ENCODE data around the gene B3GAT1. TPM values are rescaled to one million over a fixed set of nuclear protein-coding genes. Genes with fewer than 3 reads are reported as not detected.
A peak's percentile ranks its signal among the peaks of the same experiment; 100 is the strongest.

B3GAT1 gene
- total RNA-seq, 1 donor, result not detected

- no peaks in the 10 kb centered on the region for H3K79me2 ChIP-seq (ENCODE audit: insufficient read depth, low read length)
- H3K36me3 ChIP-seq (ENCODE audit: insufficient read depth, low read length), result no peaks in the 10 kb centered on the region
- no peaks in the 10 kb centered on the region for H3K27me3 ChIP-seq (ENCODE audit: insufficient read depth, low read length)
- no peaks in the 10 kb centered on the region for H3K9me3 ChIP-seq (ENCODE audit: low read depth, low read length)
- H3K4me2 ChIP-seq (ENCODE audit: insufficient read depth, low read length), result no peak overlapping the region
- no peak overlapping the region for H2AFZ ChIP-seq (ENCODE audit: low read length)
- H3K4me3 ChIP-seq (ENCODE audit: insufficient read depth, low read length), result no peak overlapping the region
- no peaks in the 10 kb centered on the region for H3K4me1 ChIP-seq (ENCODE audit: insufficient read depth, low read length)
- no peak overlapping the region for H3K27ac ChIP-seq (ENCODE audit: low read depth, low read length)
- no peak for DNase-seq (ENCODE audit: insufficient read length, low spot score, missing footprints)
- no peaks in the 10 kb centered on the region for H4K20me1 ChIP-seq (ENCODE audit: insufficient read depth, low read length)
- TF ChIP-seq CTCF (IDR thresholded peaks at IDR 0.05; ENCODE audit: extremely low read depth, low read depth, low read length), result no peak
Observed at GRCh38 chr11:134380229-134380628, 31.8 kb downstream of the B3GAT1 start.

- no peak overlapping the region for H3K27ac ChIP-seq (ENCODE audit: low read depth, low read length)
- DNase-seq (ENCODE audit: insufficient read length, low spot score, missing footprints), result no peak
Observed at GRCh38 chr11:134379241-134379640, 32.8 kb downstream of the B3GAT1 start.

GRCh38 chr11:134377876-134378275, 34.2 kb downstream of the B3GAT1 start:
- H3K27ac ChIP-seq (ENCODE audit: low read depth, low read length), result no peak overlapping the region
- H2AFZ ChIP-seq (ENCODE audit: low read length), result no peak overlapping the region
- H3K36me3 ChIP-seq (ENCODE audit: insufficient read depth, low read length), result no peaks in the 10 kb centered on the region
- no peak for DNase-seq (ENCODE audit: insufficient read length, low spot score, missing footprints)
- no peak overlapping the region for H3K4me3 ChIP-seq (ENCODE audit: insufficient read depth, low read length)
- TF ChIP-seq CTCF (IDR thresholded peaks at IDR 0.05; ENCODE audit: extremely low read depth, low read depth, low read length), result no peak
- no peaks in the 10 kb centered on the region for H3K27me3 ChIP-seq (ENCODE audit: insufficient read depth, low read length)
- no peaks in the 10 kb centered on the region for H3K4me1 ChIP-seq (ENCODE audit: insufficient read depth, low read length)
- no peaks in the 10 kb centered on the region for H3K9me3 ChIP-seq (ENCODE audit: low read depth, low read length)
- no peaks in the 10 kb centered on the region for H3K79me2 ChIP-seq (ENCODE audit: insufficient read depth, low read length)
- no peak overlapping the region for H3K4me2 ChIP-seq (ENCODE audit: insufficient read depth, low read length)
- H4K20me1 ChIP-seq (ENCODE audit: insufficient read depth, low read length), result no peaks in the 10 kb centered on the region

More at GRCh38 chr11:134379241-134379640, 32.8 kb downstream of the B3GAT1 start:
- Histone ChIP-seq H3K4me1 (ENCODE audit: insufficient read depth, low read length) (no peaks in the 10 kb centered on the region), H3K36me3 (ENCODE audit: insufficient read depth, low read length) (no peaks in the 10 kb centered on the region), H2AFZ (ENCODE audit: low read length) (no peak overlapping the region), H4K20me1 (ENCODE audit: insufficient read depth, low read length) (no peaks in the 10 kb centered on the region), H3K4me2 (ENCODE audit: insufficient read depth, low read length) (no peak overlapping the region), H3K4me3 (ENCODE audit: insufficient read depth, low read length) (no peak overlapping the region), H3K27me3 (ENCODE audit: insufficient read depth, low read length) (no peaks in the 10 kb centered on the region), H3K79me2 (ENCODE audit: insufficient read depth, low read length) (no peaks in the 10 kb centered on the region), H3K9me3 (ENCODE audit: low read depth, low read length) (no peaks in the 10 kb centered on the region)
- TF ChIP-seq CTCF (IDR thresholded peaks at IDR 0.05; ENCODE audit: extremely low read depth, low read depth, low read length), result no peak

- no peak for TF ChIP-seq CTCF (IDR thresholded peaks at IDR 0.05; ENCODE audit: extremely low read depth, low read depth, low read length)
- peak; percentile 61 for DNase-seq (ENCODE audit: insufficient read length, low spot score, missing footprints)
Observed at GRCh38 chr11:134376150-134376921, 35.7 kb downstream of the B3GAT1 start.

More at GRCh38 chr11:134376150-134376921, 35.7 kb downstream of the B3GAT1 start:
- Histone ChIP-seq H3K4me3 (ENCODE audit: insufficient read depth, low read length) (no peak overlapping the region), H3K4me1 (ENCODE audit: insufficient read depth, low read length) (no peaks in the 10 kb centered on the region), H3K79me2 (ENCODE audit: insufficient read depth, low read length) (no peaks in the 10 kb centered on the region), H4K20me1 (ENCODE audit: insufficient read depth, low read length) (no peaks in the 10 kb centered on the region), H3K27me3 (ENCODE audit: insufficient read depth, low read length) (no peaks in the 10 kb centered on the region), H3K4me2 (ENCODE audit: insufficient read depth, low read length) (no peak overlapping the region), H3K27ac (ENCODE audit: low read depth, low read length) (no peak overlapping the region), H3K36me3 (ENCODE audit: insufficient read depth, low read length) (no peaks in the 10 kb centered on the region), H3K9me3 (ENCODE audit: low read depth, low read length) (no peaks in the 10 kb centered on the region), H2AFZ (ENCODE audit: low read length) (no peak overlapping the region)

Data from osteoblast (primary cell).